ENCODE data around the gene METRNL.

DNA sequence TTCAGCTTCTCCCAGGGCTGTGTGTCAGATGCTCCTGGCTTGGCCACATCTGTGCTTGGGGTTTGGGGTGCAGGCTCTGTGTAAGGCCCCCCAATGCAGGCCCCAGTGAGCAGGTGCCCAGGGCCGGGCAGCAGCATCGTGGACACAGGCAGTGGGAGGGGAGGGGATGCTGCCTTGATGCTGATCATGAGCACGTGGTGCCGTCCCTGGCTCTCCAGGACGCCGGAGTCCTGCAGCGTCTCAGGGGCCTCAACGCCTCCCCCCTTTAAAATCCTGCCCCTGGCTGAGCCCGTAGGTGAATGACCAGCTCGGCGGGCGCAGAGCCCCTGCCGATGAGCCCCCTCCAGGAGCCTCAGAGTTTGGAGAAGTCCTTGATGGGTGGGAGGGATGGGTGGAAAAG is 9.0 kb downstream of the METRNL start:
- no peak for TF ChIP-seq POLR2A (IDR thresholded peaks at IDR 0.05)
- TF ChIP-seq, protein P1, sequence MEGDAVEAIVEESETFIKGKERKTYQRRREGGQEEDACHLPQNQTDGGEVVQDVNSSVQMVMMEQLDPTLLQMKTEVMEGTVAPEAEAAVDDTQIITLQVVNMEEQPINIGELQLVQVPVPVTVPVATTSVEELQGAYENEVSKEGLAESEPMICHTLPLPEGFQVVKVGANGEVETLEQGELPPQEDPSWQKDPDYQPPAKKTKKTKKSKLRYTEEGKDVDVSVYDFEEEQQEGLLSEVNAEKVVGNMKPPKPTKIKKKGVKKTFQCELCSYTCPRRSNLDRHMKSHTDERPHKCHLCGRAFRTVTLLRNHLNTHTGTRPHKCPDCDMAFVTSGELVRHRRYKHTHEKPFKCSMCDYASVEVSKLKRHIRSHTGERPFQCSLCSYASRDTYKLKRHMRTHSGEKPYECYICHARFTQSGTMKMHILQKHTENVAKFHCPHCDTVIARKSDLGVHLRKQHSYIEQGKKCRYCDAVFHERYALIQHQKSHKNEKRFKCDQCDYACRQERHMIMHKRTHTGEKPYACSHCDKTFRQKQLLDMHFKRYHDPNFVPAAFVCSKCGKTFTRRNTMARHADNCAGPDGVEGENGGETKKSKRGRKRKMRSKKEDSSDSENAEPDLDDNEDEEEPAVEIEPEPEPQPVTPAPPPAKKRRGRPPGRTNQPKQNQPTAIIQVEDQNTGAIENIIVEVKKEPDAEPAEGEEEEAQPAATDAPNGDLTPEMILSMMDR (IDR thresholded peaks at IDR 0.05) = no peak
